Peyer's patch (tissue), 4 donors: Measurements from ENCODE around the gene TOM1L1. TPM values are rescaled to one million over a fixed set of nuclear protein-coding genes. Genes with fewer than 3 reads are reported as not detected.

Experiments
- DNase-seq, 3 donors: peaks; one replicate each; pipeline ENCODE4 v3.0.0-alpha.2; 2017 to 2019
- H3K27ac ChIP-seq, 4 donors: fragments of 200-600 bp; sonication (generic); one replicate each; pipeline ENCODE4 v1.5.1; 2016 to 2019
- H3K27me3 ChIP-seq, 2 donors: fragments of 200-600 bp; sonication (generic); one replicate each; pipeline ENCODE4 v1.5.1; 2019
- H3K36me3 ChIP-seq, 3 donors: fragments of 200-600 bp; sonication (generic); one replicate each; pipeline ENCODE4 v1.5.1; 2016 to 2019
- H3K4me1 ChIP-seq, 4 donors: fragments of 200-600 bp; sonication (generic); one replicate each; pipeline ENCODE4 v1.5.1; 2016 to 2019
- H3K4me3 ChIP-seq, 4 donors: fragments of 200-600 bp; sonication (generic); 1 replicate in 3 of 4; 2 replicates in 1 of 4; pipeline ENCODE4 v1.5.1; 2016 to 2019; ENCODE audit warnings: mild to moderate bottlenecking in 1 of 4
- H3K9me3 ChIP-seq, 4 donors: fragments of 200-600 bp; sonication (generic); one replicate each; pipeline ENCODE4 v1.5.1; 2016 to 2019; ENCODE audit warnings: mild to moderate bottlenecking in 1 of 4
- POLR2A ChIP-seq, 2 donors: fragments of 450-650 bp; IDR thresholded peaks; one replicate each; pipeline ENCODE4 v1.5.1; 2017; ENCODE audit warnings: antibody characterized with exemption in 2 of 2, mild to moderate bottlenecking in 2 of 2, moderate library complexity in 2 of 2
- total RNA-seq, 4 donors: library from RNA; depleted of rRNA; stranded (reverse); fragments of >200 nt; gene quantifications; one replicate each; pipeline ENCODE4 v1.1.0, GENCODE V29; 2016
- TF ChIP-seq, protein P1 (sequence below), 6 experiments: fragments of 450-650 bp in 4 of 6; fragments of 200-600 bp in 2 of 6; sonication (generic) in 1 of 6; IDR thresholded peaks; one replicate each; pipeline ENCODE4 v1.5.1; 2017 to 2019; ENCODE audit warnings: antibody characterized with exemption in 6 of 6, mild to moderate bottlenecking in 3 of 6, moderate library complexity in 1 of 6

TOM1L1 gene
- total RNA-seq, 4 donors from 2014 or later, result 35.5 to 108 (median 87.8) TPM

DNA sequence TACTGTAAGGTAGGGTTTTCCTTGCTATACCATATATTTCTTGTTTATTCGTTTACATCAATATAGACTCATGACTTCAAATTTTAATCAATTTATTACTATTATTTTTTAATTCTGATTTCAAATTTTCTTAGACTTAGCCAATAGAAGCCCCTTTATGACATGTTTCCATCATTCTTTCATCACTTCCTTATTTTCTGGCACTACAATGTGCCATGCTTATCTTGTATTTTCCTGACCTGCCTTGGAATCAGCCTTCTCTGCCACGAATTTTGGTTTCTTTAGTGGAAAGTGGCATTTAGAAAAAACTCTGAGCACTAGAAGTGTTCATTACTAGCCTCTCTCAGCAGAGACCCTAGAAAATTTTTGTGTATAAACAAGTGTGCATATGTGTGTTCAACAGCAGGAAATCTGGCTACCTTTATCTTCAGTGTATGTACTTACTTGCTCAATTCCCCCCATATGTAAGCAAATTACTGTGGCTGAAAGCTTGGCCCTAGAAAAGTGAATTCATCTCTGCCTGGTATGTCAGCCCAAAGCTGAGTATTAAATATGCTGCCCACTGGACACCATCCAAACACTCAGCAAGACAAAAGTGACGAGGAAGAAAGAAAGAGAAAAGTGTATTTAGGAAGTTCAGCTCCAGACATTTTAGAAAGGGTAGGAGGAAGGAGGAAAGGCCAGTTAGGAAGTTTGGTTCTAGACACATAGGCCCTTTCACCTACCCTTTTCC is 71.9 kb downstream of the TOM1L1 start:
- Histone ChIP-seq H3K4me3 (no peak overlapping the region), H3K27ac (no peak overlapping the region), H3K27me3 (no peaks in the 10 kb centered on the region), H3K9me3 (no peaks in the 10 kb centered on the region), H3K36me3 (no peaks in the 10 kb centered on the region), H3K4me1 (peaks cover 0 to 13% (median 0%) of the 10 kb centered on the region in 4 donors)
- TF ChIP-seq POLR2A (IDR thresholded peaks at IDR 0.05), result no peak
- TF ChIP-seq, protein P1, sequence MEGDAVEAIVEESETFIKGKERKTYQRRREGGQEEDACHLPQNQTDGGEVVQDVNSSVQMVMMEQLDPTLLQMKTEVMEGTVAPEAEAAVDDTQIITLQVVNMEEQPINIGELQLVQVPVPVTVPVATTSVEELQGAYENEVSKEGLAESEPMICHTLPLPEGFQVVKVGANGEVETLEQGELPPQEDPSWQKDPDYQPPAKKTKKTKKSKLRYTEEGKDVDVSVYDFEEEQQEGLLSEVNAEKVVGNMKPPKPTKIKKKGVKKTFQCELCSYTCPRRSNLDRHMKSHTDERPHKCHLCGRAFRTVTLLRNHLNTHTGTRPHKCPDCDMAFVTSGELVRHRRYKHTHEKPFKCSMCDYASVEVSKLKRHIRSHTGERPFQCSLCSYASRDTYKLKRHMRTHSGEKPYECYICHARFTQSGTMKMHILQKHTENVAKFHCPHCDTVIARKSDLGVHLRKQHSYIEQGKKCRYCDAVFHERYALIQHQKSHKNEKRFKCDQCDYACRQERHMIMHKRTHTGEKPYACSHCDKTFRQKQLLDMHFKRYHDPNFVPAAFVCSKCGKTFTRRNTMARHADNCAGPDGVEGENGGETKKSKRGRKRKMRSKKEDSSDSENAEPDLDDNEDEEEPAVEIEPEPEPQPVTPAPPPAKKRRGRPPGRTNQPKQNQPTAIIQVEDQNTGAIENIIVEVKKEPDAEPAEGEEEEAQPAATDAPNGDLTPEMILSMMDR (IDR thresholded peaks at IDR 0.05), result no peak
- DNase-seq, result no peak

DNA sequence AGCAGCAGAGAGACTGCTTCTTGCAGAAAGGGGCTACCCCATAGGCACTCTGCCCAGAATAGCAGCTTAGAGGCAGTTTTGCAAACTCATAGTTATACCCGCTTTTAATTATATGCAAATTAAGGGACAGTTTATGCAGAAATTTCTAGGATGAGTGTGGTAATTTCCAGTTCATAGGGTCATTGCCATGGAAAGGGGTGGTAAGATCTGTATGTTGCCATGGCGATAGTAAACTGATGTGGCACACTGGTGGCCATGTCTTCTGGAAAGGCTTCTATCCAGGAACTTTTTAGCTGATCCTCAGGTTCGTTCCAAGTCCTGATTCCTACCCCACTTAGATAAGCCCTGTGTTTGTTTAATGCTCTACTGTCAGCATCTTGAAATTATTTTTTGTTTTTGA is 74.1 kb downstream of the TOM1L1 start:
- Histone ChIP-seq H3K27ac (no peak overlapping the region), H3K9me3 (no peaks in the 10 kb centered on the region), H3K4me3 (no peak overlapping the region), H3K36me3 (no peaks in the 10 kb centered on the region), H3K27me3 (no peaks in the 10 kb centered on the region), H3K4me1 (peaks cover 0 to 5% (median 0%) of the 10 kb centered on the region in 4 donors)
- DNase-seq, result no peak
- TF ChIP-seq, protein P1 (IDR thresholded peaks at IDR 0.05), result no peak
- TF ChIP-seq POLR2A (IDR thresholded peaks at IDR 0.05), result no peak

DNA sequence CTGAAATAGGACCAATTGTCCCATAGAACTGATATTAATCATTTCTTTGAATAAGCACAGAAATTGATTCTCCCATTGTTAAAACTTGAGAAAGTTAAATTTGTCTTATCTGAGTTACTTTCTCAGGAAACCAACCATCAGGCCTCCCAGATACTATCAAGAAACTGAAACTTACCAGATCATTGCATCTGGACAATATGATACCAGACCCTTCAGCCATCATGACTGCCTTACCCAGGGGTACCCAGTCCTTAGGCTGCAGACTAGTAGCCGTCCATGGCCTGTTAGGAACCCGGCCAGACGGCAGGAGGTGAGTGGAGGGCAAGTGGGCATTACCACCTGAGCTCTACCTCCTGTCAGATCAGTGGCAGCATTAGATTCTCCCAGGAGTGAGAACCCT is 75.7 kb downstream of the TOM1L1 start:
- H3K27me3 ChIP-seq, result no peaks in the 10 kb centered on the region
- H3K27ac ChIP-seq, result no peak overlapping the region
- H3K4me1 ChIP-seq, result no peaks in the 10 kb centered on the region
- peaks cover 0 to 3% (median 0%) of the 10 kb centered on the region in 4 donors for H3K9me3 ChIP-seq
- no peaks in the 10 kb centered on the region for H3K36me3 ChIP-seq
- TF ChIP-seq, protein P1 (IDR thresholded peaks at IDR 0.05), result no peak
- DNase-seq, result no peak
- no peak overlapping the region for H3K4me3 ChIP-seq

DNA sequence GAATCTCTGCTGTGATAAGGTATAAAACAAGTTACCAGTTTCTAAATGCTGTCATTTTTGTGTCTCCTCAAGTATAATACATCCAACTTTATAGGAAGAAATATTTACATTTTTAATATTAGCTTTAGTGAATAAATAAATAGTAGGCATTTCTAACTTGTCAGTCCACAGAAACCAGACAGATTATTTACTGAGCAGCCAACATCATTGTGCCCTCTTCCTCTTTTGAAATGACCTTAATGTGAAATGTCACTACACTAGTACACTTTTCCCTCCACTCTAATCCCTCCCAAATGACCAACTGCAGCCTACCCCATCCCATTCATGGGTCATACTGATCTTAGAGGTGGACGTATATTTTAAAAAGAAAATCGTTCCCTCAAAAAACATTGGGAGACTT is 77.1 kb downstream of the TOM1L1 start:
- Histone ChIP-seq H3K36me3 (no peaks in the 10 kb centered on the region), H3K27me3 (no peaks in the 10 kb centered on the region), H3K4me1 (no peaks in the 10 kb centered on the region), H3K27ac (no peak overlapping the region), H3K9me3 (peaks cover 0 to 3% (median 0%) of the 10 kb centered on the region in 4 donors), H3K4me3 (no peak overlapping the region)
- TF ChIP-seq POLR2A (IDR thresholded peaks at IDR 0.05), result no peak
- TF ChIP-seq, protein P1 (IDR thresholded peaks at IDR 0.05), result no peak
- DNase-seq, result no peak

DNA sequence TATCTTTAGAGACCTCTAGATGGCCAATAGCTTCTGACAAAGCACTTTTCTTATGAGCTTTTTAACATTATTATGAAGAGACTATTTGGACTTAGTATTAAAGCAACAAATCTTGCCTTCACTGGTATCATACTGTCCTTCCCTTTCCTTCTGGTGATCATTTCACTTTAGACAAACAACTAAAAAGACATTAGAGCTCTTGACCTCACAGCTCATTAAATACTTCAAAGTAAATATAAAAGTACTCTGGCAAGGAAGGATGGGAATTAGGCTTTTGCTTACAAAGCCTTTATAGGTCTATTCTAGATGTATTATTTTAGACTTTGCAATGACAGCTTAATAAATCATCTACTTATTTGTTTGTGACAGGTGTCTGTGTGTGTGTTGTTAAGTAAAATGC is 79.0 kb downstream of the TOM1L1 start:
- no peak for DNase-seq
- peaks cover 0 to 3% (median 0%) of the 10 kb centered on the region in 4 donors for H3K9me3 ChIP-seq
- H3K27me3 ChIP-seq, result no peaks in the 10 kb centered on the region
- no peak overlapping the region for H3K27ac ChIP-seq
- no peaks in the 10 kb centered on the region for H3K4me1 ChIP-seq
- H3K36me3 ChIP-seq, result no peaks in the 10 kb centered on the region
- TF ChIP-seq, protein P1 (IDR thresholded peaks at IDR 0.05), result no peak
- no peak for TF ChIP-seq POLR2A (IDR thresholded peaks at IDR 0.05)
- H3K4me3 ChIP-seq, result no peak overlapping the region
